Activated CD8-positive, alpha-beta memory T cell treated with anti-CD3 and anti-CD28 coated beads, Interleukin-2, amount 50 U/mL, for 4 hours (primary cell): ENCODE data around the gene HSP90AA1.
"Not testable (repeated sequence)": the region's sequence is repeated elsewhere in the genome, so short reads cannot be mapped to it uniquely, and the experiment has no call there.

Experiments used
- DNase-seq: peaks from one replicate; pipeline ENCODE4 v3.0.0-alpha.2; 2020

Gene HSP90AA1

GRCh38 chr14:102086972-102087761, at the start of gene HSP90AA1:
TSS of gene HSP90AA1 (minus strand) at chr14:102087044. CDS start at chr14:102086378, 666 bp downstream.
- peak; percentile 96 for DNase-seq

- DNase-seq, result not testable (repeated sequence)
These were observed 48.6 kb upstream of the HSP90AA1 start for GRCh38 chr14:102135456-102135855.

- not testable (repeated sequence) for DNase-seq
These were observed 47.9 kb upstream of the HSP90AA1 start for GRCh38 chr14:102134719-102135118.

- not testable (repeated sequence) for DNase-seq
These were observed 47.2 kb upstream of the HSP90AA1 start for GRCh38 chr14:102134021-102134420.

- no peak for DNase-seq
These were observed 44.9 kb upstream of the HSP90AA1 start for GRCh38 chr14:102131741-102132140.

GRCh38 chr14:102126807-102127455, 40.1 kb upstream of the HSP90AA1 start:
- DNase-seq, result no peak

- DNase-seq, result no peak
These were observed 38.7 kb upstream of the HSP90AA1 start for GRCh38 chr14:102125546-102125945.

- no peak for DNase-seq
These were observed 37.6 kb upstream of the HSP90AA1 start for GRCh38 chr14:102124419-102124818.

- no peak for DNase-seq
These were observed 34.7 kb upstream of the HSP90AA1 start for GRCh38 chr14:102121567-102121966.

GRCh38 chr14:102120888-102121287, 34.0 kb upstream of the HSP90AA1 start:
- no peak for DNase-seq

- DNase-seq, result no peak
These were observed 31.0 kb upstream of the HSP90AA1 start for GRCh38 chr14:102117852-102118251.

- no peak for DNase-seq
These were observed 29.7 kb upstream of the HSP90AA1 start for GRCh38 chr14:102116361-102117180.

- DNase-seq, result no peak
These were observed 24.3 kb upstream of the HSP90AA1 start for GRCh38 chr14:102111101-102111500.

- not testable (repeated sequence) for DNase-seq
These were observed 22.5 kb upstream of the HSP90AA1 start for GRCh38 chr14:102109332-102109731.

GRCh38 chr14:102105369-102105768, 18.5 kb upstream of the HSP90AA1 start:
- no peak for DNase-seq

GRCh38 chr14:102103062-102103695, 16.3 kb upstream of the HSP90AA1 start:
- DNase-seq, result no peak

- no peak for DNase-seq
These were observed 10.7 kb upstream of the HSP90AA1 start for GRCh38 chr14:102097441-102098135.

GRCh38 chr14:102096569-102097188, 9.8 kb upstream of the HSP90AA1 start:
- peak; percentile 79 for DNase-seq

GRCh38 chr14:102095871-102096568, 9.2 kb upstream of the HSP90AA1 start:
- DNase-seq, result no peak

GRCh38 chr14:102095231-102095870, 8.5 kb upstream of the HSP90AA1 start:
- DNase-seq, result no peak

- no peak for DNase-seq
These were observed 7.3 kb upstream of the HSP90AA1 start for GRCh38 chr14:102094101-102094500.
